Large intestine (tissue), 3 donors: ENCODE results near the gene FAM110A. TPM values are rescaled to one million over a fixed set of nuclear protein-coding genes. Genes with fewer than 3 reads are reported as not detected.

Experiments
- DNase-seq, 2 donors: peaks; one replicate each; pipeline versions ENCODE4 v3.0.0 to v3.0.0-alpha.2; 2013
- H3K27ac ChIP-seq: one replicate; pipeline ENCODE4 v1.5.1; 2013; ENCODE audit warnings: low read length
- H3K27me3 ChIP-seq: 2 replicates; pipeline ENCODE4 v1.6.1; 2013; ENCODE audit warnings: low read length; ENCODE audit not compliant: control insufficient read depth, insufficient read depth
- H3K36me3 ChIP-seq: 2 replicates; pipeline ENCODE4 v1.6.1; 2013; ENCODE audit warnings: low read length; ENCODE audit not compliant: control insufficient read depth, insufficient read depth
- H3K4me1 ChIP-seq: one replicate; pipeline ENCODE4 v1.6.1; 2013; ENCODE audit warnings: low read length; ENCODE audit not compliant: control insufficient read depth, insufficient read depth
- H3K4me3 ChIP-seq: one replicate; pipeline ENCODE4 v1.5.1; 2013; ENCODE audit warnings: low read length
- H3K9me3 ChIP-seq: one replicate; pipeline ENCODE4 v1.6.1; 2013; ENCODE audit warnings: mild to moderate bottlenecking, low read depth, low read length, moderate library complexity; ENCODE audit not compliant: control insufficient read depth
- WGBS: methylation state at CpG from one replicate; pipeline ENCODE4 v1.1.5; 2013; ENCODE audit warnings: low lambda C conversion rate; ENCODE audit not compliant: insufficient coverage; 5-methylcytosine and 5-hydroxymethylcytosine counted together
- polyA plus RNA-seq: library from polyadenylated mRNA; unstranded; fragments of 120-200 nt; gene quantifications from one replicate; pipeline ENCODE4 v1.2.1, GENCODE V29; 2013

Gene FAM110A
- polyA plus RNA-seq, 1 donor = 7.5 TPM

DNA sequence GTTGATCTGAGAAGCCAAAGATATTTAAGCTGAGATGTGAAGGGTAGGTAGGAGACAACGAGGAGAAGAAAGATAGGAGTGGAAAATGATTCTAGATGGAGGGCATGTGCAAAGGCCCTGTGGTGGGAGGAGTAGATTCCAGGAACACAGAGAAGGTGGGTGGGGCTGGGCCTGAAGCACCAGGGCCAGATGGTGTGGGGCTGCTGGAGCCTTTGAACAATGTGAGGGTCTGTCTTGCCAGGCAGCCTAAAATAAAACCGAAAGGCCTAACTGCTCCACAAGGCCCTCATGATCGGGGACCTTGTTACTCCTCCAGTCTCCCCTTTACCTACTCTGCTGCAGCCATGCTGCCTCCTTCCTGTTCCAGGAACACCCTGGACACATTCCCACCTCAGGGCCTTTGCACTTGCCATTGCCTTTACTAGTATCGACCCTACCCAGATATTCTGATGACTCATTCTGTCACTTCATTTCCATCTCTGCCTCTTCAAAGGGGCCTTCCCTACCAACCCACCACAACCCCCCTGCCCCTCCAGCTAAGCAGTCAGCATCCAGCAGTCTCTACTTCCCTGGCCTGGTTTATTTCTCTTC, 20.0 kb downstream of the FAM110A start:
- no peaks in the 10 kb centered on the region for H3K27me3 ChIP-seq
- no peak for DNase-seq
- 100% methylated on average over 1 of the region's 4 CpGs for WGBS
- no peak overlapping the region for H3K4me3 ChIP-seq
- H3K9me3 ChIP-seq = no peaks in the 10 kb centered on the region
- no peaks in the 10 kb centered on the region for H3K36me3 ChIP-seq
- H3K4me1 ChIP-seq = no peaks in the 10 kb centered on the region
- H3K27ac ChIP-seq = no peak overlapping the region

- no peak overlapping the region for H3K27ac ChIP-seq
- no peaks in the 10 kb centered on the region for H3K9me3 ChIP-seq
- H3K36me3 ChIP-seq = no peaks in the 10 kb centered on the region
- H3K4me1 ChIP-seq = no peaks in the 10 kb centered on the region
- H3K27me3 ChIP-seq = no peaks in the 10 kb centered on the region
- DNase-seq = no peak
- no peak overlapping the region for H3K4me3 ChIP-seq
- no CpG with 5 or more reads among the region's 6 CpGs for WGBS
These were observed 21.1 kb downstream of the FAM110A start for GRCh38 chr20:854601-855000.

DNA sequence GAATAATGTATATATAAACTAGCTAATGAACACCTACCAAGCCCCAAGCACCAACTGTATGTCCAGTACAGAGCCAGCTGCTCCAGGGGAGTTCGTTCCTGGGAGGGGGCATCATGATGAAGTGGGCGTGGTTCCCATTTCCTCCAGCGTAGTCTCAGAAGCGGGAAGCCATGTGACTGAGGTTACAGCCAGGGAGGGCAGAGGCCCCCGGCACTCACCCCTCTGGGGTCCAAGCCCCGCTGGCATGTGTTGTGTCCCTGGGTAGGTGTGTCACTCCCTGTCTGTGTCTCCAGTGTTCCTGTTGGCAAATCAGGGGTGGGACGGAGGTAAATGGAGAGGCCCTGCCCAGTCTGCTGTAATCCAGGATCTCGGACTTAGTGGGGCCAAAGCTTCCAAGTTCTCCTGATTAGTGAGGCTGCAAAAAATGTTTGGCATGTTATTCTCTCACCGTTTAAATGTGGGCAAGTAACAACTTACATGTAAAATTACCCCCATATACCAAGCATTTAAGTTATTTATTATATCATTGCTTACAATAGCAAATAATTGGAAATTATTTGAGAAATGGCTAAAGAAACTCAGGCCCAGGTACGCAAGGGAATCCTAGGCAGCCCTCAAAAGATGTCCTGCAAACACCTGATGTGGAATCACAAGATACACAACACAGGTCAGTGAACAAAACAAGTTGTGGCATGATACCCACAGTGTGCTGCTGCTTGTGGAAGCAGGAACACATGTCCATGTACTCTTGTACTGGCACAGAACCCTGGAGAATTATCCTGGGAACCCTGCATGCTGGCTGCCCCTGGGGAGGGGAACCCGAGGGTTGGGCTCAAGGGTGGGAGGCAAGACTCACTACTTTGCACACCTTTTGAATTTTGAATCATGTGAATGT, 22.2 kb downstream of the FAM110A start:
- Histone ChIP-seq H3K27ac (no peak overlapping the region), H3K9me3 (no peaks in the 10 kb centered on the region), H3K27me3 (no peaks in the 10 kb centered on the region), H3K36me3 (no peaks in the 10 kb centered on the region), H3K4me1 (no peaks in the 10 kb centered on the region), H3K4me3 (no peak overlapping the region)
- 60% methylated on average over 1 of the region's 11 CpGs for WGBS
- no peak for DNase-seq

GRCh38 chr20:856361-856775, 22.9 kb downstream of the FAM110A start:
- DNase-seq = no peak
- Histone ChIP-seq H3K27ac (no peak overlapping the region), H3K27me3 (no peaks in the 10 kb centered on the region), H3K36me3 (no peaks in the 10 kb centered on the region), H3K4me1 (no peaks in the 10 kb centered on the region), H3K9me3 (no peaks in the 10 kb centered on the region), H3K4me3 (no peak overlapping the region)
- WGBS = no CpG with 5 or more reads among the region's 12 CpGs

DNA sequence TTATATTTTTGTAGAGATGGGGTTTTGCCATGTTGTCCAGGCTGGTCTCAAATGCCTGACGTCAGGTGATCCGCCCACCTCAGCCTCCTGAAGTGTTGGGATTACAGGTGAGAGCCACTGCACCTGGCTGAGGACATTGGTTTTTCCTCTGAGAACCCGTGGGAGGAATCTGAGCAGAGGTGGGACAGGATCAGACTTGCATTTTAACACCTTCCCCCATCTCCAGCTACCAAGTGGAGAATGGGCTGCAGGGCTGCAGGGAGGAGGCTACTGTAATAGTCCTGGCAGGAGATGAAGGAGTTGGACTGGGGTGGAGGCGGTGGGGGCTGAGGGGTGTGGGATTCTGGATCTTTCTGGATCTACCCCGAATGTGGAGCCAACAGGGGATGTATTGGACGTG, 24.5 kb downstream of the FAM110A start:
- Histone ChIP-seq H3K4me3 (no peak overlapping the region), H3K36me3 (no peaks in the 10 kb centered on the region), H3K27ac (no peak overlapping the region), H3K4me1 (no peaks in the 10 kb centered on the region), H3K27me3 (no peaks in the 10 kb centered on the region), H3K9me3 (no peaks in the 10 kb centered on the region)
- no peak for DNase-seq
- no CpG with 5 or more reads among the region's 6 CpGs for WGBS

DNA sequence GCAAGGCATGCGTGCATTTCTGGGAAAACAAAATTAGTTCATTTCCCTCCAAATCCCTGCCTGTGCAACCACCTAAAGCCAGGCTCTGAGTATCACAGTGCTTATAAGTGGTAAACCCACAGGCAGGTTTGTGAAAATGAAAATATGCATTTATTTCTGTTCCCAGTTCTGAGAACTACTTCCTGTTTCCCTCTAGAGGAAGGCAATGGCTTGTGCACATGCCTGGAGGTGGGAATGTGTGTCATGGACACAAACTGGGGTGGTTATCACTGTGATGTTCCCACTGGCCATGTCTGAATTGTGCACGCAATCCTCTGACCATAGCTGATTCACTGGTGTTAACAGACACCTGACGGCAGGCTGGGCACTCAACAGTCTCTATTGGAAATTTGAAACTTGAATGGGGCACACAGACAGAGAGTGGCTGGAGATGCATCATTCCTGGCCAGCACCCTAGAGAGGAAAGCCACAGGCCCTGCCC, 26.3 kb downstream of the FAM110A start:
- WGBS = no CpG with 5 or more reads among the region's 3 CpGs

DNA sequence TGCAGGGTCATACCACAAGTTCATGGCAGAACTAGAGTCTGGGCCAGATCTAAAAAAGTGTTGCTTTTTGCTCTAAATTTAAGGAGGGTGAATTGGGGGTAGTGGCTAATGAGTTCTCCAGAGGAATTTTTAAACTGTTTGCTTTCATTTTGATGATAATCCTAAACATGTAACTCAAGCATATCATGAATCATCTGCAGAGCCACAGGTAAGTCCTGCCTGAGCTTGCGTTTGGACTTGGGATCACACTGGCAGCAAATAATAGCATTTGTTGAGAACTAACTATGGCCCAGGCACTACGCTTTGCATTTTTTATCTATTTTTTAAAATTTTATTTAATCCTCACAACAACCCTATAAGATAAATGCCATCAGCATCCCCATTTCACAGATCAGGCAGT, 27.4 kb downstream of the FAM110A start:
- Histone ChIP-seq H3K27me3 (no peaks in the 10 kb centered on the region), H3K27ac (no peak overlapping the region), H3K9me3 (no peaks in the 10 kb centered on the region), H3K4me1 (no peaks in the 10 kb centered on the region), H3K4me3 (no peak overlapping the region), H3K36me3 (no peaks in the 10 kb centered on the region)
- WGBS = no CpG with 5 or more reads among the region's 2 CpGs
- no peak for DNase-seq

More for the DNA sequence above, 26.3 kb downstream of the FAM110A start:
- no peaks in the 10 kb centered on the region for H3K27me3 ChIP-seq
- H3K9me3 ChIP-seq = no peaks in the 10 kb centered on the region
- no peak overlapping the region for H3K27ac ChIP-seq
- no peaks in the 10 kb centered on the region for H3K36me3 ChIP-seq
- no peak for DNase-seq
- H3K4me3 ChIP-seq = no peak overlapping the region
- no peaks in the 10 kb centered on the region for H3K4me1 ChIP-seq

DNA sequence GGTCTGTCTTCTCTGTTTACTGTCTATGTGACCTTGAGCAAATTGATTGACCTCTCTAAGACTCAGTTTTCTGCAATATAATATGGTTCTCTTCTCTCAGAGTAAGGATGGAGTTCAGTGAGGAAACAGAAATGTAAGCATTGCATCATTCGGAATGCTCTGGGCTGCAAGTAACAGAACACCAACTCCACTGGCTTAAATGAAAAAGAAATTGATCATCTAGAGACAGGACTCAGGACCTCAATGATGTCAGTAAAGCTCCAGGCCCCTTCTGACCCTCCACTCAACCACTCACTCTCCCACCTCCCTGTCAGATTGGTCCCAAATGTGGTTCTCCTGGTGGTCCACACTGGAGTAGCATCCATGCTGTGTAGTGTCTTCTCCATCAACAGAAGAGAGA, 31.9 kb downstream of the FAM110A start:
- H3K27me3 ChIP-seq = peaks cover 3% of the 10 kb centered on the region
- H3K27ac ChIP-seq = no peak overlapping the region
- H3K36me3 ChIP-seq = no peaks in the 10 kb centered on the region
- no CpG with 5 or more reads among the region's 1 CpG for WGBS
- H3K4me3 ChIP-seq = no peak overlapping the region
- H3K9me3 ChIP-seq = no peaks in the 10 kb centered on the region
- DNase-seq = no peak
- H3K4me1 ChIP-seq = no peaks in the 10 kb centered on the region

DNA sequence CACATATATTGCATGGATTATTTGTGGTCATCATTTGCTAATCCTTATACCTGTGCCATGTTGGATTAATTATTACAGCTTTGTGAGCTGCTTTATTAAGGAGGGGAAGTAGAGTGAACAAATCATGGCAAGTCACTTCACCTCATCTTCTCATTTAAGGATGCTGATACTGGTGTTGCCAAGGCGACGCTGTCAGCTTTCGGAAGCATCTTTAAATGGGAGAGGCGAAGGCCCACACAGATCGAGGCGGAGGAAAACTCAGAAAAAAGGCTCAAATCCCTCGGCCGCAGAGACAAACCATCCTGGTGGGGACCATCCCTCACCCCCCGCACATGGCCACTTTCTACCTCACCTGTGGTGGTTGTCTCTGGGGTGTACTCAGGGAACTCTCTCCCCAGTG, 34.8 kb downstream of the FAM110A start:
- H3K4me1 ChIP-seq = no peaks in the 10 kb centered on the region
- no peak overlapping the region for H3K4me3 ChIP-seq
- no peak for DNase-seq
- no peak overlapping the region for H3K27ac ChIP-seq
- H3K36me3 ChIP-seq = no peaks in the 10 kb centered on the region
- no peaks in the 10 kb centered on the region for H3K9me3 ChIP-seq
- WGBS = no CpG with 5 or more reads among the region's 9 CpGs
- H3K27me3 ChIP-seq = peaks cover 5% of the 10 kb centered on the region

DNA sequence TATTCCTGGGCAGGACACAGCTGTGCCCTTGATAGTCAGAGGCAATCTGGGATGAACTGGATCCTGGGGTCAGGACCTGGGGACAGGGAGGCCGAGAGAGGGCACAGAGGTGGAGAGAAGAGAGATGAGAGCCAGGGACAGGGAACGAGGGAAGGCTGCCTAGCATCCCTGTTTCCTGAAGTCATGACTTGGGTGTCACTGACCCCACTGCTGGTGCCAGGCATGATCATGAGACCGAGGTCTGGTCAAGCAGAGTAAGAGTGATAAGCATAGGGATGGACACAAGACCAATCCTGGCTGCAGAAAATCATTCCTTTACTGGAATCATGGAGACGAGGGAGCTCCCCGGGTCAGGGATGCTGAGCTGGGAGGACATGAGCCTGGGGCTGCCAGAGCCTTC, 36.1 kb downstream of the FAM110A start:
- 92% methylated on average over 2 of the region's 5 CpGs for WGBS
- no peak for DNase-seq
- Histone ChIP-seq H3K36me3 (no peaks in the 10 kb centered on the region), H3K27me3 (peaks cover 5% of the 10 kb centered on the region), H3K27ac (no peak overlapping the region), H3K4me1 (no peaks in the 10 kb centered on the region), H3K9me3 (no peaks in the 10 kb centered on the region), H3K4me3 (no peak overlapping the region)
